Stimulated activated naive CD4-positive, alpha-beta T cell (primary cell): ENCODE data around the gene DIP2A.
A peak's percentile ranks its signal among the peaks of the same experiment; 100 is the strongest.
"Not testable (repeated sequence)": the region's sequence is repeated elsewhere in the genome, so short reads cannot be mapped to it uniquely, and the experiment has no call there.

Experiments
- DNase-seq, 6 experiments: peaks; one replicate each; lab custom pipeline; 2025; lab: John Stamatoyannopoulos, UW

The DIP2A gene

GRCh38 chr21:46443910-46444309 is 14.8 kb upstream of the DIP2A start:
- DNase-seq: no peak

GRCh38 chr21:46448108-46448507 is 10.6 kb upstream of the DIP2A start:
- no peak for DNase-seq

- DNase-seq: not testable (repeated sequence)
These were observed 9.8 kb upstream of the DIP2A start for GRCh38 chr21:46448855-46449254.

- DNase-seq: no peak
These were observed 6.0 kb upstream of the DIP2A start for GRCh38 chr21:46452710-46453109.

GRCh38 chr21:46454142-46454541 is 4.5 kb upstream of the DIP2A start:
- DNase-seq: no peak

- no peak for DNase-seq
These were observed 3.9 kb upstream of the DIP2A start for GRCh38 chr21:46454634-46455390.

GRCh38 chr21:46455575-46456385 is 2.9 kb upstream of the DIP2A start:
- no peak for DNase-seq

DNA sequence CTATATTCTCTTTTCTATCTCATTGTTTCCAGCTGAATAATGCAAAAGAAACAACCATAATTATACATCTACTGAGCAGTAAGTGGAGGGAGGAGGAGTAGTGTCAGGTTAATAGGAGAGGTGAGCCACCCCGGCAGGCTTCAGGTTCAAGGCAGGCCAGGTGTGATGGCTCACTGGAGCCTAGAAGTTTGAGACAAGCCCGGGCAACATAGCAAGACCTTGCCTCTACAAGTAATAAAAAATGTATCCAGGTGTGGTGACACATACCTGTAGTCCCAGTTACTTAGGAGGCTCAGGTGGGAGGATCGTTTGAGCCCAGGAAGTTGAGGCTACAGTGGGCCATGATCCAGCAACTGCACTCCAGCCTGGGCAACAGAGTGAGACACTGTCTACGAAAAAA is 1.9 kb upstream of the DIP2A start:
- no peak for DNase-seq

DNA sequence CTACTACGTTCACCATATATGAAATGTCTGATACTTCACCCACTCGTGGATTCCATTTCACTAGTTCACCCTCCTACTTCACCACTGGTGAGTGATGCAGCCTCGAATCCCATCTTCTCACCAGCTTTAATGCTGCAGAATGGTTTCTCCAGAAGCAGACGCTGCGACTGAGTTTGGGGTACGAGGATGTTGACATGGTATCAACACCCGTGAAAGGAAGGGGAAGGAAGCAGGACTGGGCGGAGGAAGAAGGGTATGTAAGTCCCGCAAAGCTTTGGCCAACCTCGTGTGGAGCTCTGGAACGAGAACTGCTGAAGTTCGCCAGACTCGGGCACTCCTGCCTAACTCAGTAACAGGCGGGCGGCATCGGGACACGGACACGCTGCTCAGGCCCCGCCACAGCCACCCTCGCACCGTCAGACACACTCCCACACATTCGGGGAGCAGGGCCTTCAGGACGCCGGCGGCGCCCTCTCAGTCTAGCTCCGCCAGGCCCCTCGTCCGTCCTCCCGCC is 833 bp upstream of the DIP2A start:
- DNase-seq: peak in 2 of 6 experiments; percentile 37 to 43

DNA sequence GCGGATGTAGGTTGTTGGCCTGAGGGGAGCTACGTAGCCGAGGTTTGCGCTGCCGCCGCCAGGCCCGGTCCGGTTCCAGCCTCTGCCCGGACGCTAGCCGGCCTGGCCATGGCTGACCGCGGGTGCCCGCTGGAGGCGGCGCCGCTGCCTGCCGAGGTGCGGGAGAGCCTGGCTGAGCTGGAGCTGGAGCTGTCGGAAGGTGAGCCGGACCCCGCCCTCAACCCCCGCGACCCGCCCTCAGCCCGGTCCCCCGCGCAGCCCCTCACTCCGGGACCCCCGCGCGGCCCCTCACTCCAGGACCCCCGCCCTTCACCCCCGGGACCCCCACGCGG is 299 bp downstream of the DIP2A start:
- DNase-seq: no peak

GRCh38 chr21:46459356-46460112 is 843 bp downstream of the DIP2A start:
- DNase-seq: peak in 3 of 6 experiments; percentile 10 to 15 (median 14)

GRCh38 chr21:46461909-46462308 is 3.2 kb downstream of the DIP2A start:
- no peak for DNase-seq

DNA sequence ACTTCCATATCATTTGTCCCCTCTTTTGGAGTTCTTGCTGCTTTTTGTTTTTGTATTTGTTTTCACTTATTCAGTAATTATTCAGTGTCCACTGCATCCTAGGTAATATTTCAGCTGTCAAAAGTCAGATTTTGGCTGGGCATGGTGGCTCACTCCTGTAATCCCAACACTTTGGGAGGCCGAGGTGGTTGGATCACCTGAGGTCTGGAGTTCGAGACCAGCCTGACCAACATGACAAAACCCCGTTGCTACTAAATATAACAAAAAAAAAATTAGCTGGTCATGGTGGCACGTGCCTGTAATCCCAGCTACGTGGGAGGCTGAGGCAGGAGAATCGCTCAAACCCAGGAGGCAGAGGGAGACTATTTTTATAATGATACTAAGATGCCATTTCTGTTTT is 6.5 kb downstream of the DIP2A start:
- DNase-seq: not testable (repeated sequence)

GRCh38 chr21:46465651-46466050 is 7.0 kb downstream of the DIP2A start:
- no peak for DNase-seq

- DNase-seq: no peak
These were observed 9.6 kb downstream of the DIP2A start for GRCh38 chr21:46468108-46468774.

DNA sequence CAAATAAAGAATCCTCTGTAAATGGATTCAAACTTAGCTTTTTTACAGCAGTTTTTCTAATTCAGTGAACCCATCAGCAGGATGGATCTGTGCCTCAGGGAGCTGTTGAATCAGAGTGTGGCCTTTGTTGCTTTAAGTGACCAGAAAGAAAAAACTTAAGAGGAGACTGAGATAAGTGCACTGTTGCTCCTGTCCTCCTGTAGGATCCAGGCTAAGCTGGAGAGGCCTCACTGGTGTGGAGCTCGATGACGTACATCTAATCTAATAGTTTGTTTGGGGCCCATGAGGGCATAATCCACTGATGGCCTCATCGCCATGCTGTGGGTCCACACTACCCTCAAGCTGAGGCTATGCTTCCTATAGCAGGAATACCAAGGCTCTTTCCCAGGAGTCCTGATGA is 10.6 kb downstream of the DIP2A start:
- DNase-seq: no peak

- no peak for DNase-seq
These were observed 12.8 kb downstream of the DIP2A start for GRCh38 chr21:46471514-46471913.

GRCh38 chr21:46472246-46472645 is 13.6 kb downstream of the DIP2A start:
- DNase-seq: no peak

GRCh38 chr21:46474382-46474781 is 15.7 kb downstream of the DIP2A start:
- DNase-seq: no peak

DNA sequence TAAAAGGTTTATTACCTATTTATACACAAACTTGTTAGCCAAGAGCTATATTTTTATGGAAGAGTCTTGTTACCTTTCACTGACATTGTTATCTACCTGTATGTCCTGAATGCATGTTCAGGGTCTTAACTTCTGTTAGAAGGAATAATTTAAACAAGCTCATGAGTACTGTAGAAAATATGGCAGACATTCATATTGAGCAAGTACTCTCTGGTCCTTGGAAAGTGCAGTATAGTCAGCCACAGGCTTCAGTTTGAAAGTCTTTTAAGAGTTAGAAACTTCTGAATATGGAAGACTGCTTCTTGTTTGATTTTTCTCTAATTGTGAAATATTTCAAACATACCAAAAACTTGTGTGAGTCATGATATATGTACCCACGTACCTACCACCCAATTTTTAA is 16.6 kb downstream of the DIP2A start:
- no peak for DNase-seq

DNA sequence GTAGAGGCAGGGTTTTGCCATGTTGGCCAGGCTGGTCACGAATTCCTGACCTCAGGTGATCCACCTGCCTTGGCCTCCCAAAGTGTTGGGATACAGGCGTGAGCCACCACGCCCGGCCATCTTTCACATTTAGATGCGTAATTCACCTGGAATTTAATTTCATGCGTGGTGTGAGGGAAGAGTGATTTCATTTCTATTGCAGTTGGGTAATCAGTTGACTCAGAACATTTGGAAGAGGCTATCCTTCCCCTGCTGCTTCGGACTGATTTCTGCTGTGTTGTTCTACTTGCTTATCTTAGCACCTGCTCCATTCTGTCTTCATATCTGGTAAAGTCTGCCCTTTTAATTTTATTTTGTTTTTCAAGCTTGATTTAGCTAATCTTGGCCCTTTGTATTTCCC is 19.1 kb downstream of the DIP2A start:
- no peak for DNase-seq

- no peak for DNase-seq
These were observed 20.2 kb downstream of the DIP2A start for GRCh38 chr21:46478910-46479309.
